Midbrain (tissue), 1 donor: ENCODE measurements around the gene ARID1B.
"Not testable (repeated sequence)": the region's sequence is repeated elsewhere in the genome, so short reads cannot be mapped to it uniquely, and the experiment has no call there.

ENCODE experiments used
- DNase-seq: peaks from one replicate; lab custom pipeline; 2025; lab: John Stamatoyannopoulos, UW

Gene ARID1B

GRCh38 chr6:157133856-157134255 lies 356.7 kb downstream of the ARID1B start:
- DNase-seq = no peak

GRCh38 chr6:157134402-157135047 lies 357.3 kb downstream of the ARID1B start:
- DNase-seq = no peak

- no peak for DNase-seq
These were observed 358.5 kb downstream of the ARID1B start for GRCh38 chr6:157135691-157136090.

GRCh38 chr6:157137501-157137900 lies 360.3 kb downstream of the ARID1B start:
- DNase-seq = no peak

GRCh38 chr6:157139054-157139708 lies 362.0 kb downstream of the ARID1B start:
- no peak for DNase-seq

GRCh38 chr6:157143171-157143889 lies 366.2 kb downstream of the ARID1B start:
- DNase-seq = no peak

DNA sequence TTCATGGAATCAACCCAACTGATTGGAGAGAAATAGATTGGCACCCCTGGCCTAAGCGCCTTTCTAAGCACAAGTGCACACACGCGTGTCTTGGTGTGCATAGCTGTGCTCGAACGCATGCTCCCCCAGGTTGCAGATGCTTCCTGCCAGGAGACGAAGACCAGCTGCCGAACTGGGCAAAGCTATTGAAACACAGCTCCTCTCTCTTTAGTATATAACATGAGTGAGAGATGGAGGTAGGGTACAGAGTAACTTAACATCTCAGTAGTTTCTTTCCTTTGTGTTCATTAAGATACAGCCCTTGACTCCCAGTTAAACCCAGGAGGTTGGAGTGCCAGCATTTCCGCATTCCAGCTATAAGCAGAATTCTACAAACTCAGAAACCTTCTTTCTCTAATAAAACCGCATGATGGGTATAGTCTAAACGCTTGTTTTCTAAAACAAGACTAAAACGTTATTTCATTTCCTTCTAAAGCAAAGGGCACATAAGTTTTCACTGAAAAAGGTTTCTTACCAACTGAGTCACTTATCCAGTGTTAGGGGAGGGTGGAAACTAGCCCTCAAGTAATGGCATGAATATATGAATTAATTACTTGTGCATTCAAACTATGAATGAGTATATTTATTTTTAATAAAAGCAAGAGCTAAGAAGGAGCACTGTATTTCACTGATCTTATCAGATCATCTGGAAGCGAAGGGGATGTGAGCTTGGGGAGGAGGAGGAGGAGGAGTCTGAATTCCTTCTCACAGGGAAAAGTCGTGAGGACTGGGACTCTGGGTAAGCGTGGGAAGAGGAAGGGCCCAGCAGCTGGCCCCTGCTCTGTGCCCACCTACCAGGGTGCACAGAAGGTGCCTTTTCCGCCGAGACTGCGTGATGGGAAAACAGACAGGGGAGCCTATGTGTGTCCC lies 367.0 kb downstream of the ARID1B start:
- DNase-seq = no peak

DNA sequence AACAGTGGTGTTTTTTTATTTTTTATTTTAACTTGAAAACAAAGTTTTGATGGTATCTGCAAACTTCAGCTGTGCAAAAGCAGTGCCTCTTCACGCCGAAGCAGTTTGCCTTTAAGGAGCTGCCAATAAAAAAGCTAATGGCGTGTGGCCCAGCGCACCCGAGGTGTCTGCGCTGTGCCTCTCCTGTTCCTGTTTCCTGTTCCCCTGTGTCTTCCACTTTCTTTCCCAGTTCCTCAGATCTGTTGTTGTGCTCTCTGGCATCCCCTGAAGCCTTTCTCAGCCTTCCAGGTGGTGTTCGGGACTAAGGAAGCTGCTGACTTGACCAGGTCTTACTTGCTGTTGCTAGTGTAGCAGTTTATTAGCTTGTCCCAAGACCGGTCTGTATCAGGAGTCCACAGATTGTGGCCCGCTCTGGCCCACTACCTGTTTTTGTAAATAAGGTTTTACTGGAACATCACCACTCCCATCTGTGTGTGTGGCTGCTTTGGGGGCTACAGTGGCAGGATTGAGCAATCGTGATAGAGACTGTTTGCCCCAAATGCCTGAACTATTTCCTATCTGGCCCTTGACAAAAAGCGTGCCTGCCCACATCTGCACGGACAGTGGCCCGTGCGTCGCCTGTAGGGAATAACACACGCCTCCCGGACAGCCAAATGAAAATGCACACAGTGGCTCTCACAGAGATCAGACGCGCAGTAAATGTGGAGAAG lies 367.8 kb downstream of the ARID1B start:
- DNase-seq = no peak

GRCh38 chr6:157145656-157146285 lies 368.6 kb downstream of the ARID1B start:
- peak; percentile 20 for DNase-seq

DNA sequence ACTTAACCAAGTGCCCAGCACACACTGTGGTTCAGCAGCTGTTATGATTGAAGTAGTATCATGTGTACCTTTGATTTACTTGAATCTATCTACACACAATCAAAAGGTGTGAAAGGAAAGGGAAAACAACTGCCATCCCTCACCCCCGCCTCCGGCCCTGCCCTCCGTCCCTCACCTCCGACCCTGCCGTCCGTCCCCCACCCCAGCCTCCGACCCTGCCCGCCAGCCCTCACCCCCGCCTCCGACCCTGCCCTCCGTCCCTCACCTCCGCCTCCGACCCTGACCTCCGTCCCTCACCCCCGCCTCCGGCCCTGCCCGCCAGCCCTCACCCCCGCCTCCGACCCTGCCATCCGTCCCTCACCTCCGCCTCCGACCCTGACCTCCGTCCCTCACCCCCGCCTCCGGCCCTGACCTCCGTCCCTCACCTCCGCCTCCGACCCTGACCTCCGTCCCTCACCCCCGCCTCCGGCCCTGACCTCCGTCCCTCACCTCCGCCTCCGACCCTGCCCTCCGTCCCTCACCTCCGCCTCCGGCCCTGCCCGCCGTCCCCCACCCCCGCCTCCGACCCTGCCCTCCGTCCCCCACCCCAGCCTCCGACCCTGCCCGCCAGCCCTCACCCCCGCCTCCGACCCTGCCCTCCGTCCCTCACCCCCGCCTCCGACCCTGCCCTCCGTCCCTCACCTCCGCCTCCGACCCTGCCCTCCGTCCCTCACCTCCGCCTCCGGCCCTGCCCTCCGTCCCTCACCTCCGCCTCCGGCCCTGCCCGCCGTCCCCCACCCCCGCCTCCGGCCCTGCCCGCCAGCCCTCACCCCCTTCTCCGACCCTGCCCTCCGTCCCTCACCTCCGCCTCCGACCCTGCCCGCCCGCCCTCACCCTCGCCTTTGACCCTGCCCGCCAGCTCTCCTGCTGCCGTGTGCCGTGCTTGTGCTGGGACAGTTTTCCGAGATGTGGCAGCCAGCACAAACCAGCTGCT lies 370.2 kb downstream of the ARID1B start:
- not testable (repeated sequence) for DNase-seq

DNA sequence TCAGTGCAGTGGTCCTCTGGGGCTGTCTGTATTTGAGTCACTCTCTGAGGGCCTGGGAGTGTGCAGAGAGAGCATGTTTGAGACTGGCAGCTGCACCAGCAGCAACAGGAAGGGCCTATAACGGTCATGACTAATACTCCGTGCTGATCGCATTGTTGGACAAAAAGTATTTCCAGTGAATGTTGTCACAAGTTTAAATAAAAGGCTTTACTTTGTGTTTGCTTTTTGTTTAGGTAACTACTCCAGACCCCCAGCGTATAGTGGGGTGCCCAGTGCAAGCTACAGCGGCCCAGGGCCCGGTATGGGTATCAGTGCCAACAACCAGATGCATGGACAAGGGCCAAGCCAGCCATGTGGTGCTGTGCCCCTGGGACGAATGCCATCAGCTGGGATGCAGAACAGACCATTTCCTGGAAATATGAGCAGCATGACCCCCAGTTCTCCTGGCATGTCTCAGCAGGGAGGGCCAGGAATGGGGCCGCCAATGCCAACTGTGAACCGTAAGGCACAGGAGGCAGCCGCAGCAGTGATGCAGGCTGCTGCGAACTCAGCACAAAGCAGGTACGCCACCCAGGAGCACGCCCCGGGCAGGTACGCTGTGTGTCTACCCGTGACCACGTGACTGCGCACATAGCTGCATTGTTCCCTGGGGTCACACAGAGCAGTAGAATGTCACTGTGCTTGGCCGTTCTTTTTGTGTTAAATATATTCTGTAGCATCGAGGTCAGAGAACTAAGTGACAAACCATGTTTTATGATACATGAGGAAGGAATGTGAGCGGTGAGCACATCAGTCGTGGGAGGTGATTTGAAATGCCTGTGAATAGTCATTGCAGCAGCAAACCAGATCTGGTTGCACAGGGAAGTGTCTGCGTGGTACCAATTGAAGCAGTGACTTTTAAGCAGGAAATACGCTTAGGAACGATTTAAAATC lies 371.5 kb downstream of the ARID1B start:
- peak; percentile 78 for DNase-seq

GRCh38 chr6:157150076-157150475 lies 372.9 kb downstream of the ARID1B start:
- DNase-seq = no peak

DNA sequence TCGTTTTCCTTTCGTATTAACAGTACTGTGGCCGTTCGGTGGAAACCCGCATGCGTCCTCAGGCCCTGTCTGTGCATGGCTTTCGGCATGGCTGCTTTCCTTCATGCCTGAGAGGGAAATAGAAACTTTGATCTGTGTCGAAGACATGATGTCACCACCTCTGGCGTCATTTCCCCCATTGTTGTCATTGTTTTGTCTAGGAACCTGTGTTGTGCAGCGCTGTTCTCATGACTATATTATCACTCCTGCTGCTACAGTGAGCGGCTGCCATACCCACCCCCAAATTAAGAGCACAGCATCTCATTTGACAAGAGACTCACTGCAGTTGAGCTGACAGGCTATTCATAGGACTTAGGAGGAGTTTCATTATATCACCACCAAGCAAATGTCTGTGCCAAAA lies 373.9 kb downstream of the ARID1B start:
- no peak for DNase-seq

DNA sequence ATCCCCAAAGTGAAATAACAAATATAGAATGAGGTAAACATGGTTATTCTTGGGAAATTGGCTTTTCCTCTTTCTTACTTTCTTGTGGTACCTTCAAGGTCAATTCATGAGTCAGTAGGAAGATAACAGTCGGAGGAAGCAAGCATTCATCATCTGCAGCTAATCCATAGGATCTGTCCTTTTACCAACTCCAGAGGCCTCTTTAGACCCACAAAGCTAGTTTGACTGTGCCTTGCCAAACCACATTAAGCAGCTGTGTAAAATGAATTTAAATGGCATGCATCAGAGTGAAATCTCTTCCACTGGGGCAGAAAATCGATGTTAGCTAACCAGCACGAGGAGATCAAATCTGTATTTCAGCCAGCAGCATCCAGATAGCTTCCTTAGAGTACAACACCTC lies 374.8 kb downstream of the ARID1B start:
- no peak for DNase-seq

DNA sequence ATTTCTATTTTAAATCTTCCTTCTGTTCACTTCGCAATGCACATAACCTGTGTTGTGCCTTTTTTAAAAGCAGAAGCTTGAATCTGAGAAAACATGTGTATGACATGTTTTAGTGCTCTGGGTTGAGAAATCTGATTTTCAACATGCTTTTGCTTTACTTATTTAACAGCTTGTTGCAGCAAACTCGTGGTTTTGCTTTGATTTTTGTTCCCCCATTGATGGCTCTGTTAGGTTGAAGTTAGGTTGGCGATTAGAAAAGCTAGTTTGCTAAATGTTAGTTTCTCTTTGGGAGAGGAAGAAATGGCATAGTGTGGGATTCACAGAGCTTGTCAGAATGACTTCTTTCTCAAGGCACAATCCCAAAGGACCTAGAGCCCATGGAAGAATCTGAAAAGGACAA lies 375.4 kb downstream of the ARID1B start:
- no peak for DNase-seq

DNA sequence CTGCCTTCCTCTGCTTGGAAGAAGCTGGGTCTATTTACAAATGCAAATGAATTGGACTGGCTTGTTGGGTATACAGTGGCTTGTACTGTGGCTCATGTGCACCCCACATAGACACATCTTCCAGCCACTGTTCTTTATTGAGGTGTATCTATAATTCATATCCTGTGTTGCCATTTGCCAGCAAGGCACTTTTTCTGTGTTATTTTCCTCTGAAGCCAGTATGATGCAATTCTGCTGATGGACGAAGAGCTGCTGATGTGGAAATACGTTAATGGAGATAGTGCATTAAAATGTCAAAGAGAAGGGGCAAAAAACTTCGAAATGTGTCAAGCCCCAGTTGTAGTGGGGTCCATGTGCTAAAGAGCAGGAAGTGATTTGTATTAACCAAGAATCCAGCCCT lies 378.6 kb downstream of the ARID1B start:
- DNase-seq = no peak

GRCh38 chr6:157157258-157157657 lies 380.1 kb downstream of the ARID1B start:
- DNase-seq = no peak

DNA sequence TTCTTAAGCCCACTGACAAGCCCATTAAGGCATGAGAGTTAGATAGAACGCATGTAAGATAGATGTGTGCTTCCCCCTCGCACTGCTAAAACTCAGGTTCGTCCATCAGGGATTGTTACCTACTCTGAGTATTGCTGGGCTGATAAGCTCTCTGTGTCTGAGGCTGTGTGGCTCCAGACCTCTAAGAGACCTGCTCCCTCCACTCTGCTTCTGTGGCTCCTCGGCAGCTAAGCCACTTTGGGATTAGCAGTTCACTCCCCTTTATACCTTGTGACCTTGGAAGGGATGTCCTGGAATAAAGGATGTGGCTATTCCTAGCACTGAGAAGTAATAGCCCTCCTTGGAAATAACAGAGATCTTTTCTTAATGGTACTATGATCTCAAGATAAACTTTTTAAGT lies 381.3 kb downstream of the ARID1B start:
- no peak for DNase-seq

DNA sequence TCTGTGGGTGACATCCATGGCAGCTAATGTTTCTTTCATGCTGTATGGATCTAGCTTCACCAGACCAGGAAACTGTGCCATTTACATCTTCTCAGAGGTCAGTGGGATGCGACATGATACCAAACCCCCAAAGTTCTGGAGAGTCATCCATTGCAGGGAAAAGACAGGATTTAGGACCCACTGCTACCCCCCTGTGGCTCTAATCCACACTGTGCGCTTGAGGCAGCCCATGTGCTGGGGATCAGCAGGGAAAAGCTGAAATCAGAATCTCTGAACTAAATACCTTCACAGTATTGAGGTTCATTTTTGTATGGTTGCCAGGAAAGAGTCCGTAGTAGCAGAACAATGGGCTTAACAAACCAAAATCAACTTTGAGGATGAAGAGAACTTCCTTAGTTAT lies 381.7 kb downstream of the ARID1B start:
- no peak for DNase-seq
